ENCODE data around the gene GZF1.

Gene GZF1

GRCh38 chr20:23417861-23418260 lies 55.9 kb downstream of the GZF1 start:
- no peak for DNase-seq (ENCODE audit: low read depth)
- no peak overlapping the region for H3K4me3 ChIP-seq (ENCODE audit: low read depth, low read length)
- no peak for TF ChIP-seq CTCF (IDR thresholded peaks at IDR 0.05; ENCODE audit: insufficient read depth, low read depth, low read length, missing control alignments)

- peak overlapping the region; percentile 78 for H3K4me3 ChIP-seq (ENCODE audit: low read depth, low read length)
- no peak for DNase-seq (ENCODE audit: low read depth)
- no peak for TF ChIP-seq CTCF (IDR thresholded peaks at IDR 0.05; ENCODE audit: insufficient read depth, low read depth, low read length, missing control alignments)
Observed at GRCh38 chr20:23419657-23419994, 57.6 kb downstream of the GZF1 start.

GRCh38 chr20:23419995-23420901 lies 58.3 kb downstream of the GZF1 start:
- peak overlapping the region; percentile 78 for H3K4me3 ChIP-seq (ENCODE audit: low read depth, low read length)
- peak; percentile 42 for DNase-seq (ENCODE audit: low read depth)
- no peak for TF ChIP-seq CTCF (IDR thresholded peaks at IDR 0.05; ENCODE audit: insufficient read depth, low read depth, low read length, missing control alignments)

- TF ChIP-seq CTCF (IDR thresholded peaks at IDR 0.05; ENCODE audit: insufficient read depth, low read depth, low read length, missing control alignments), result no peak
- DNase-seq (ENCODE audit: low read depth), result peak; percentile 95
- H3K4me3 ChIP-seq (ENCODE audit: low read depth, low read length), result peak within 1 kb of the TSS; percentile 78
Observed at GRCh38 chr20:23420943-23421931, 59.3 kb downstream of the GZF1 start, which contains the start of gene NAPB. Gene NAPB, minus strand, starts transcription at chr20:23421488. Its CDS starts 86 bp downstream, at chr20:23421402.
